Stimulated activated CD4-positive, alpha-beta T cell treated with anti-CD3 and anti-CD28 coated beads, Interleukin-1b, Interleukin-23, amount 100 ng/mL, for 1 hour (primary cell): ENCODE results near the gene GPT2.
"Not testable (repeated sequence)": the region's sequence is repeated elsewhere in the genome, so short reads cannot be mapped to it uniquely, and the experiment has no call there.

Experiments used
- DNase-seq, 2 donors: peaks; one replicate each; pipeline ENCODE4 v3.0.0-alpha.2; 2020; ENCODE audit warnings: low read depth in 2 of 2

The GPT2 gene

DNA sequence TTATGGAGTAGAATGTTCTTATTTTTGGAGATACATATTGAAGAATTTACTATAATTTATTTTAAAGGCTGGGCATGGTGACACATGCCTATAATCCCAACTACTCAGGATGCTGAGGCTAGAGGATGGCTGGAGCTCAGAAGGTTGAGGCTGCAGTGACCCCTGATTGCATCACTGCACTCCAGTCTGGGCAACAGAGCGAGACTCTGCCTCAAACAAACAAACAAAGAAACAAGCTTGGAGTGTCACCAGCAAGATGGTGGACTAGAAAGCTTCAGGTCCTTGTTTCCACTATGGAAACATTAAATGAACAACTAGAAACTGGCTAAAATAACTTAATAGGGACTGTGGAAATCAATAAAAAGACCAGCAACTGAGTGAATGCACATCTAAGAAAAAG is 17.9 kb upstream of the GPT2 start:
- DNase-seq, result no peak

DNA sequence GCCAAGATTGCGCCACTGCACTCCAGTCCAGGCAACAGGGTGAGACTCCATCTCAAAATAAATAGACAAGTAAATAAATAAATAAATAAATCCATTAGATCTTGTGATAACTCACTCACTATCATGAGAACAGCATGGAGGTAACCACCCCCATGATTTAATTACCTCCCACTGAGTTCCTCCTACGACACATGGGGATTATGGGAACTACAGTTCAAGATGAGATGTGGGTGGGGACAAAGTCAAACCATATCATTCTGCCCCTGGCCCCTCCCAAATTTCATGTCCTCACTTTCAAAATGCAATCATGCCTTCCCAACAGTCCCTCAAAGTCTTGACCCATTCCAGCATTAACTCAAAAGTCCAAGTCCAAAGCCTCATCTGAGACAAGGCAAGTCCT is 16.7 kb upstream of the GPT2 start:
- not testable (repeated sequence) for DNase-seq

DNA sequence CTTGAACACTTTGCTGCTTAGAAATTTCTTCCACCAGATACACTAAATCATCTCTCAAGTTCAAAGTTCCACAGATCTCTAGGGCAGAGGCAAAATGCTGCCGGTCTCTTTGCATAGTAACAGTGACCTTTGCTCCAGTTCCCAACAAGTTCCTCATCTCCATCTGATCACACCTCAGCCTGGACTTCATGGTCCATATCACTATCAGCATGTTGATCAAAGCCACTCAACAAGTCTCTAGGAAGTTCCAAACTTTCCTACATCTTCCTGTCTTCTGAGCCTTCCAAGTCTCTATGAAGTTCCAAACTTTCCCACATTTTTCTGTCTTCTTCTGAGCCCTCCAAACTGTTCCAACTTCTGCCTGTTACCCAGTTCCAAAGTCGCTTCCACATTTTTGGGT is 15.3 kb upstream of the GPT2 start:
- DNase-seq, result not testable (repeated sequence)

DNA sequence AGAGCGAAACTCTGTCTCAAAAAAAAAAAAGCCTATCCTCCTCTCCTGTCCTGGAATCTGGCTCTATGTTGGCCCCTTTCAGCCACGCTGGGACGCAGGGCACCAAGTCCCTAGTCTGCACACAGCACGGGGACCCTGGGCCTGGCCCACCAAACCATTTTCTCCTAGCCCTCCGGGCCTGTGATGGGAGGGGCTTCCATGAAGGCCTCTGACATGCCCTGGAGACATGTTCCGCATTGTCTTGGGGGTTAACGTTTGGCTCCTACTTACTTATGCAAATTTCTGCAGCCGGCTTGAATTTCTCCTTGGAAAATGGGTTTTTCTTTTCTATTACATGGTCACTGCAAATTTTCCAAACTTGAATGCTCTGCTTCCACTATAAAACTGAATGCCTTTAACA is 12.6 kb upstream of the GPT2 start:
- no peak for DNase-seq

DNA sequence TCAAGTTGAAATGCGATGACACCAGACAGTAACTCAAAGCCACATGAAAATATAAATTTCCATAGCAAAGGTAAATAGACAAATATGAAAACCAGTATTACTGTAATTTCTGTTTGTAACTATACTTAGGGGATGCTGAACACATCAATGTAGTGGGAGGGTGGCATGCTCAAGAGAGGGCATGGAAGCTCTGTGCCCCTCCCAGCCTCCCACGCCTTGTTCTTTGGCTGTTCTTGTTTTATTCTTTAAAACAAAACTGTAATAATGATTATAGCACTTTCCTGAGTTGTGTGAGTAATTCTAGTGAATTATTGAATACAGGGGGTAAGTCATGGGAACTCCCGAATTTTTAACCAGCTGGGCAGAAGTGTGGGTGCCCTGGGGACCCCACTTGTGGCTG is 11.0 kb upstream of the GPT2 start:
- DNase-seq, result no peak

DNA sequence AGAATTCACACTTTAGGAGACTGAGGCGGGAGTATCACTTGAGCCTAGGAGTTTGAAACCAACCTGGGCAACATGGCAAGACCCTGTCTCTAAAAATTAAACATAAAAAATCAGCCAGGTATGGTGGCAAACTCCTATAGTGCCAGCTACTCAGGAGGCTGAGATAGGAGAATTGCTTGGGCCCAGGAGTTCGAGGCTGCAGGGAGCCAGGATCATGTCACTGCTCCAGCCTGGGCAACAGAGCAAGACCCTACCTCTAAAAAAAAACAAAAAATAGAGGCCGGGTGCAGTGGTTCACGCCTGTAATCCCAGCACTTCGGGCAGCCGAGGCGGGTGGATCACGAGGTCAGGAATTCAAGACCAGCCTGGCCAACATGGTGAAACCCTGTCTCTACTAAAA is 8.9 kb upstream of the GPT2 start:
- DNase-seq, result no peak

DNA sequence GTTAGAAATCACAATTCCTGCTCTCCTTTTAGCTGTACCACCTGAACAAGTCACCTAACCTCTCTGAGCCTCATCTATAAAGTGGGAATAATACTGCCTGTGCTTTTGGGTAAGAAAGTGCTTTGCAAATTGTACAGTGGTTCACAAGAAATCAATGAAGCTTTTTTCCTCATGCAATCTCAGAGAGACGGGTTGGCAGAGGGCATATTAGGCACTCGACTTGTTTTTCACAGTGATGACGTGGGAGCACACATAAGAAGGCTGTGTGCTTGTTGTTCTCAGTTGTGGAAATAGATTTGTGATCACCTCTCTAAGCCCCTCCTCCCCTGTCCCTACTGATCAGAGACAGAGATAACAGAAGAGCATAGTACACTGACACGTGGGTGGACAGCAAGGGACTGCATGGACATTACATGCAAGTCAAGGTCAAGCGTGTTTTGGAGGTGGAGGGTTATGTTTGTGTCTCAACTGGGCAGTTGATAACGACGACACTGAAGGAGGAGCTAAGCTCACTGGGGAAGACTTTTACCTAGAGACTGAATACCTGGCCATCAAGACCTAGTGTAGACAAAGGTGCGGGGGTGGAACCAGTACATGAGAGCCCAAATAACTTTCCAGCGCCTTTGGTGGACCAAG is 1.7 kb upstream of the GPT2 start:
- DNase-seq, result no peak

DNA sequence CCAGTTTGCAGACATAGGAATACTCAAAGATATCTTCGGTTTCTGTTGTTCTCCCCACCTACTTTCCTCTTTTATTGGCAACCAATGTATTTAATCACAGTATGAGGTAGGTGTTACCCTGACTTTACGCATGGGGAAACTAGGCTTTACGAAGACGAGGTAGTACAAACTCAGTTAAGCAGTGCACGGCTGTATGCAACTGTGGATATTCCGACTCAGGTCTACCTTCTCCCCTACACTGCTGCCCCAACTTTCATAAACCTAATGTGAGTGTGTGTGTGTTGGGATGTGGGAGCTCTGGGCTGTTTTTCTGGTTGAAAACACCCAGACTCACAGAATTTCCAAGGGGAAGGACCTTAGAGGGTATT is 1.2 kb upstream of the GPT2 start:
- no peak for DNase-seq

DNA sequence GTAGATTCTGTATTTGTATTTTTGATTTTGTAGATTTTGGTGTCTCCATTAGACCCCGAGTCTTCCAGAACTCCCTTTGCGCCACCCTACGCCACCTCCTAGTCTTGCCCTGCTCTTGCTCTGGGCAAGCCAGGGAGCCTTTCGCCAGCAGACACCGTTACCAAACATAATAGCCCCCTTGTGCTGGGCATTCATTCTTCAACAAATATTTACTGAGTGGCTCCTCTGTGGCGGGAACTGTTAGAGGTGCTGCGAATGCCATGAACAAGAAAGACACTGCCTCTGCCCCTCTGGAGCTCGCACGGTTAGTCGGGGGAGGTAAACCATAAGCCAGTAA is 841 bp upstream of the GPT2 start:
- DNase-seq, result no peak

DNA sequence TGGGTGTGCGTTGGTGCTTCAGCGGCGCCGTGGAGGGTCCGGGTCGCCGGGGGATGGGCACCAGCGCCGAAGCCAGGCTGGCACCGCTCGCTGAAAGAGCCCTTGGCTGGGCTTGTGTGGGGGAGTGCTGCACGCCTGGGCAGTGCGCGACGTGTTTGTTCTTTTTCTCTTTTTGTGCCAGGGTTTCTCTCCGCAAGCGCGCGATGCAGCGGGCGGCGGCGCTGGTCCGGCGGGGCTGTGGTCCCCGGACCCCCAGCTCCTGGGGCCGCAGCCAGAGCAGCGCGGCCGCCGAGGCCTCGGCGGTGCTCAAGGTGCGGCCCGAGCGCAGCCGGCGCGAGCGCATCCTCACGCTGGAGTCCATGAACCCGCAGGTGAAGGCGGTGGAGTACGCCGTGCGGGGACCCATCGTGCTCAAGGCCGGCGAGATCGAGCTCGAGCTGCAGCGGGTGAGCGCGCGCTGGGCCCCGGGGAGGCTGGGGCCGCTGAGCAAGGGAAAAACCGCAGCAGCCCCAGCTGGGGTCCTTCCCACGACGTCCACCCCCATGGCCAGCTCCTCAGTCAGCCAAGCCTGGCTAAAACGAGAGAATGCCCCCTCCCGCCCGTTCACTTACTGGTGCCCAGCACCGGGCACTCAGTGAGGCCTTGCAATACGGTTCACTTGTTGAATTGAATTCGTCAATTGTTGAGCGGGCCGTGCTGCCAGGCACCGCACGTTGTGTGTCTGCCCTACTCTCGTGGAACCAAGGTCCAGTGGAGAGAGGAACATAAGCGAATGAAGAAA is 541 bp downstream of the GPT2 start:
- no peak for DNase-seq

DNA sequence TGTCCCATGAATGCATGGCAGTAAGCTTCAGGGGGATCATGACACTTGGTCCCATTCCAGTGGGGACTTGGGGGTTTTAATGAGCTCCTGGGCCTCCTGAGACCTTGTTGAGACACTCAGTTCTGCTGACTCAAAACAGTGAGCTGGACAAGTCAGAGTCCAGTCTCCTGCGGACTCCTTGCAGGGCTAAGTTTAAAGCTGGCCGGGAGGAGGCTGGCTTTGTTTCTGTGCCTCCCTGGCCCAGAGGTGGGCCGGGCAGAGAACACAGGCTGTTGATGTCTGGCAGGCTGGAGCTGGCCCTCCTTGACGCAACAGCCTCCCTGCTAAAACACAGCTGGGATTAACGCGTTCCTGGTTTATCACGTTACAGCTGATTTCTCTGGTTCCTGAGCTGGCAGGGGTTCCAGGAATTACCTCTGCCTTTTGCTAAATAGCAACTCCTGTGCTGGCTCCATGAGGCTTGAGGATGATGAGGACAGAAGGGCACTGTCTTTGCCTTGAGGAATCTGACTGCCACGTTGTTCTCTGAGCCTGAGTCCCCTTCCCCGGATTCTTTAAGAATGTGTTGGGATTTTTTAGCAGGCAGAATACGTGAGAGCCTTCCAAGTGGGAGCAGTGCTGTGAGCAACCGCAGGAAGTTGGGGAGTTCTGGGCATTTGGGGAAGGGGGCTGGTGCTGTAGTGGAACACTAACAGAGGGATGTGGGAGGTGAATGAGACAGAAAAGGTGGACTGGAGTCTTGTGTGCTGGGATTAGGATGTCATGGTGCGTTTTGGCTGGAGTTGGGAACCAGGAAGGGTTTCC is 2.0 kb downstream of the GPT2 start:
- no peak for DNase-seq

DNA sequence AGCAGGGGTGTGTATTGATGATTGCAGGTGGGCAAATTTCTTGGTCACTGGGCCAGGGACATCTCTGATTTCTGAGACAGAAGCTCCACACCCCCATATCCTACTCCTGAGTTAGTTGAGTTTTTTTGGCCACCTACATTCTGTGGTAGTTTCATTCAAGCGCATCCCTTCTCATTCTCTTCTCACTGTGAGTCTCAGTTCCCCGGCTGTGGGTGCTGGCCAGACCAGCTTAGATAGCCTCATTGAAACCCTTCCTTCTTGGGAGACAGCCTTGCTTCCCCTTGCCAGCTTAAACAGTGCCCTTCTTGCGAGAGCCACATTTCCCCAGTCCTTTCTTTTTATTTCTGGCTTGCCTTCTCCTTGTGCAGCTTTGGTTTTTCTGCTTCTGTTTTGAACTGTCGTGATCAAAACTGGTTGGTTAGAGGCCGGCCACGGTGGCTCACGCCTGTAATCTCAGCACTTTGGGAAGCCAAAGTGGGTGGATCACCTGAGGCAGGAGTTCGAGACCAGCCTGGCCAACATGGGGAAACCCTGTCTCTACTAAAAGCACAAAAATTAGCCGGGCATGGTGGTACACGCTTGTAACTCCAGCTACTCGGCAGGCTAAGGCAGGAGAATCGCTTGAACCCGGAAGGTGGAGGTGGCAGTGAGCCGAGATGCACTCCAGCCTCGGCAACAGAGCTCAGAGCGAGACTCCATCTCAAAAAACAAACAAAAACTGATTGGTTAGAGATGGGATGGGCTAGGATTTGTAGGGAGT is 2.8 kb downstream of the GPT2 start:
- no peak for DNase-seq

DNA sequence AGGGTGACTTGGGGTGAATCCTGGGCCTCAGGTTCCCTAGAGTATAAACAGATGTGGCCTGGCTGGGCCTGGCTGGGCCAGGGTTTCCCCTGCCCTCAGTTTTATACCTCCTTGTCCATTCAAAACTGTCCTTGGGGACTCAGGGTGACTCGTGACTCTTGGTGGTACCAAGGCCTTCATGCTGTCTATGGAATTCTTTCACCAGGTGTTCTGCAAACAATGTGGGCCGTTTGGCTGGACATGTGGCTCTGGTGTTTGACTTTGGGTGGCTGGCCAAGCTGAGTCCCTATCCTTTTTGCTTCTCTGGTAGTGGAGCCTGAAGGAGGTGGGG is 3.3 kb downstream of the GPT2 start:
- no peak for DNase-seq

DNA sequence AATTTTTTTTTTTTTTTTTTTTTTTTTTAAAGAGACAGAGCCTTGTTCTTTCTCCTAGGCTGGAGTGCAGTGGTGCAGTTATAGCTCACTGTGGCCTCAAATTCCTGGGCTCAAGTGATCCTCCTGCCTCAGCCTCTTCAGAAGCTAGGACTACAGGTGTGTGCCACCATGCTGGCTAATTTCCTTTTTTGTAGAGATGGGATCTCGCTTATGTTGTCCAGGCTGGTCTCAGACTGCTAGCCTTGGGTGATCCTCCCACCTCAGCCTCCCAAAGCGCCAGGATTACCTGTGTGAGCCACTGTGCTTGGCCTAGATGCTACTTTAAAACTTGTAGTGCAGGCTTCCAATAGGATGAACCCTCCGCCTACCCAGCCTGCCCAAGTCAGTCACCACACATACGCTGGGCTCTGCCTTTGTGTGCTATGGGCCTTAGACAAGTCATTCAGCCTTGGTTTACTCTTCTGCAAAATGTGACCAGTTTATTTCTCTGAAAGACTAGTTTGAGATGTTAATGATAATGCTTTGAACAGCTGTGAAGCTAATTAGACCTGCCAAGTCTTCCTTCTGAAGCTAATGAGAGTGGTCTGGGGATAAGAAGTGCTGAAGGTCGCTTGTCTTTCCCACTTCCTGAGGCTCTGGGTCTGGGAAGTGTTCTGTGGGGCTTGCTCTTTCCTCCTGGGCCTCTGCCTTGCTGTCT is 5.2 kb downstream of the GPT2 start:
- no peak for DNase-seq

DNA sequence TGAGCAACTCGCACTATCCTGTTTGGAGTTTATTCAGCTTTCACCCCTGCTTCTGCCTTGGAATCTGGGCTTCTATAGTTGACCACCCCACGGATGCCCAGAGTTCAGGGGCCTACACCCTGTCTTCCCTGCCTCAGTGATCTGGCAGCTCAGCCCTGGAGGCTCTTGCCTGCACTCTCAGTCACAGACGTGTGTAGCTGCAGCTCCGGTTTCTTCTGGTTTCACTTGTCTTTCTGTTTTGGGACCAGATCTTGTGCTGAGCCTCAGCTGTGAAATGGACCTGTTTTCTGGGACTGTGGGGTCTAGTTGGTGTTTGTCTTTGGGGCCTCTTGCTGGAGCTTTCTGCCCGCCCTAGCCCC is 5.8 kb downstream of the GPT2 start:
- DNase-seq, result no peak

DNA sequence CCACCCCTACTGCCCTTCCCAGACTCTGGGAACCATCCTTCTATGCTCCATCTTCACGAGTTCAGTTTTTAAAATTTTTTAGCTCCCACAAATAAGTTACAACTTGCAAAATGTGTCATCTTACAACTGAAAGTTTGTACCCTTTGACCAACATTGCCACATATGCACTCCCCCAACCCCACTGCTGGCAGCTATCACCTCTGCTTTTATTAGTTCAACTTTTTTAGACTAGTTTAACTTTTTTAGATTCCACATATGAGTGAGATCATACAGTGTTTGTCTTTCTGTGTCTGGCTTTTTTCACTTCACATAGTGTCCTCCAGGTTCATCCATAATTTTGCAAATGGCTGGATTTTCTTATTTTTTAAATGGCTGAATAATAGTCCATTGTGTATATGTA is 7.7 kb downstream of the GPT2 start:
- DNase-seq, result no peak

DNA sequence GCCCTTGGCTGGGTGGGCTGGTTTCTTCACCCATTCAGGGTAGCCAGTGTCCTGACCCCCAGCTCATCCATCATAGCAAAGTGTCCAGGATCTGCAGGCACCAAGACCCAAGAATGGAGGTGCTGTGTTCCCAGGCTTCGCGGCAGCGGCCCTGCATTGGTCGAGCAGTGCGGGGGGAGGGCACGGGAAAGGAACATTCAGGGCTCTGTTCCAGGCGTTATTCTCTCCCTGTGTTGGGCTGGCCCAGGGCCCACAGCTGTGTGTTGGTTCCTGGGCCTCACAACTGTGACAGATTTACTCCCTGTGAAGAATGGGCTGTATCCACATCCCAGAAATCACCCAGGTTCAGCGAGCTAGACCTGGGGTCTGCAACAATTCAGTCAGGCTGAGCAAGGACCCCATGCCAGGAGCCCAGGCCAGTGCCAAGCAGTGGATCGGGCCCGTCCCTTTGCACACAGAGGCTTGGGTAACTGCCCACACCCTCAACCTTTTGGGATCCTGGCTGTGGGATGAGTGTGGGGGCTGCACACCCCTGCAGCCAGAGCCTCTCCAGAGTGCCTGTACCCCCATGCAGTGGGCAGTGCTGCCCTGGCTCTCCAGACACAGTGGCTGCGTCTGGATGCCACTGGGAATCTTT is 10.0 kb downstream of the GPT2 start:
- DNase-seq, result no peak

DNA sequence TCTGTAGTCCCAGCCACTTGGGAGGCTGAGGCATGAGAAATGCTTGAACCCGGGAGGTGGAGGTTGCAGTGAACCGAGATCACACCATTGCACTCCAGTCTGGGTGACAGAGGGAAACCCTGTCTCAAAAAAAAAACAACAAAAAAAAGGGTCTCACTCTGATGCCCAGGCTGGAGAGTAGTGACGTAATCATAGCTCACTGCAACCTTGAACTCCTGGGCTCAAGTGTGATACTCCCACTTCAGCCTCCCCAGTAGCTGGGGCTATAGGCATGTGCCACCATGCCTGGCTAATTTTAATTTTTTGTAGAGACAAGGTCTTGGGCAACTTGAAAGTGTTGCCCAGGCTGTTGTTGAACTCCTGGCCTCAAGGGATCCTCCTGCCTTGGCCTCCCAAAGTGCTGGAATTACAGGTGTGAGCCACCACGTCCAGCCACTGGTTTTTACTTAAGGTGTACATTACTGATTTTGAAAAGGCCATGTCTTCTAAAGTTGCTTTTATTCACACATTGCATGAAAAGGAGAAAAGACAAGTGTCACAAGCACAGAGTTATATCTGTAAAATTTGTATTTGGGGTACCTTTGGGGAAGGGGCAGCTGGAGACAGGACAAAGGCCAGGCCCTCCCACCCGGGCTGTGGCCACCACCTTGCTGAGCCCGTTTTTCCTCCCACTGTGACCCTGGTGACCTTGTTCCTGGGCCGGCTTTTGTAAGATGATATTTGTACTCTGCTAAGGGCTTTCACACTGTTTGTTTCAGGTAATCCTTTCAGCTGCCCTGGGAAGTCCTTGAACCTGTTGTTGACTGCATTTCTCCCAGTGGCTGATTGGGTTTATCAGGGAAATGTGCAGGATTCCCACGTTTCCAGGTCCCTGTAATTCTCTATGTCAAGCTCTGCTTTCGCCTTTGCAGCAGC is 11.5 kb downstream of the GPT2 start:
- no peak for DNase-seq

DNA sequence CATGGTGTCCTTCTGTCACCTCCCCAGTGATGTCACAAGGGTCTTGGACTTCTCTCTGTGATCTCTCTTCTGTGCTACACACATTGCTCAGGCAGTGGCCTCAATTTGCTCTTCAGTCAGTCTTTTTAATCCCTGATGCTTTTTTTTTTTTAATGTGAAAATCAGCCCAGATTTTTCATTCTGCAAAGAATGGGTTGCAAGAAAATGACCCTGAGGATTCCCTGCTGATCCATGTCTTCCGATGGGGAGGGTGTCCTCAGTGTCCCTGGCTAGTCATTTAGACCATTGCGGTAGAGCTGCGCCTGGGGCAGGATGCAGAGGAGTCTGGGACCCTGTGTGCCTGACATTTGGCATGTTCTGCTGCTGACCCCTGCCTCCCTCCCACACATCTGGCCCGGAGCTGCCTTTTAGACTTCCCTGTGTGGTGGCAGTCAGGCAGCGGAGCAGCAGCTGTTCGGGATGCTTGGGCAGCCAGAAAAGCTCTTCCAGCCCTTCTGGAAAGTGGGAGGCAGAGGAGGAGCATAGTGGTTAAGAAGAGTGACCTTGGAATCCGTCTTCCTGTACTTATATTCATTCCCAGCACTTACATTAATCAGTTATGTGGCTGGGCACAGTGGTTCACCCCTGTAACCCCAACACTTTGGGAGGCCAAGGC is 12.3 kb downstream of the GPT2 start:
- DNase-seq, result no peak

DNA sequence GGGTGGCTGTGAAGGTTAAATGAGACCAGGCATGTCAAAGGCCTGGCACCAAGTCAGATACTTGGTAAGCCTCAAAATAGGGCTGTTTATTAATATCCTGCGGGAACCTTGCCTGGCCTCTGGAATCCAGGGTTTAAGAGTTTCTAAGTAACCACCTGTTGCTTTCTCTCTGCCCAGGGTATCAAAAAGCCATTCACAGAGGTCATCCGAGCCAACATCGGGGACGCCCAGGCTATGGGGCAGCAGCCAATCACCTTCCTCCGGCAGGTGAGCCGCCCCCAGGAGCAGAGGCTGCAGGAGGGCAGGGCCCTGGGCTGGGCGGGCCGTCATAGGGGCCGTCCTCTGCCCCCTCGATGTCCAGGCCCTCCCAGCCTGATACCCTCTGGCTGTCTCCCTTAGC is 13.3 kb downstream of the GPT2 start:
- DNase-seq, result no peak
